Endothelial cell (in vitro differentiated cells): ENCODE results near the gene CC2D2B. TPM values are rescaled to one million over a fixed set of nuclear protein-coding genes. Genes with fewer than 3 reads are reported as not detected.
A peak's percentile ranks its signal among the peaks of the same experiment; 100 is the strongest.

Experiments used
- DNase-seq: peaks from one replicate; pipeline ENCODE4 v3.0.0; 2021; ENCODE audit warnings: low spot score
- H3K27ac Mint-ChIP-seq: one replicate; pipeline ENCODE4 v1.8.0; 2021; ENCODE audit warnings: mixed read lengths, inconsistent platforms; ENCODE audit not compliant: unreplicated experiment
- H3K27me3 Mint-ChIP-seq: one replicate; pipeline ENCODE4 v1.8.0; 2021; ENCODE audit warnings: mild to moderate bottlenecking, moderate library complexity, mixed read lengths, inconsistent platforms; ENCODE audit not compliant: unreplicated experiment
- H3K36me3 Mint-ChIP-seq: one replicate; pipeline ENCODE4 v1.8.0; 2021; ENCODE audit warnings: mild to moderate bottlenecking, low read depth, mixed read lengths, inconsistent platforms; ENCODE audit not compliant: unreplicated experiment
- H3K4me1 Mint-ChIP-seq: one replicate; pipeline ENCODE4 v1.8.0; 2021; ENCODE audit warnings: mild to moderate bottlenecking, mixed read lengths, inconsistent platforms; ENCODE audit not compliant: unreplicated experiment
- H3K4me3 Mint-ChIP-seq: one replicate; pipeline ENCODE4 v1.8.0; 2021; ENCODE audit warnings: mild to moderate bottlenecking, mixed read lengths, inconsistent platforms; ENCODE audit not compliant: unreplicated experiment
- H3K9me3 Mint-ChIP-seq: one replicate; pipeline ENCODE4 v1.8.0; 2021; ENCODE audit warnings: mixed read lengths, inconsistent platforms; ENCODE audit not compliant: unreplicated experiment
- CTCF ChIP-seq: fragments of 200-600 bp; sonication (generic); IDR thresholded peaks from one replicate; pipeline ENCODE4 v1.5.0; 2021; ENCODE audit warnings: antibody characterized with exemption; ENCODE audit not compliant: unreplicated experiment
- total RNA-seq: library from RNA; stranded (reverse); fragmentation: NEBNext Ultra II Directional; extraction: Animal tissue kit (Norgen Biotek cat#: 25700); gene quantifications from one replicate; pipeline ENCODE4 v1.2.1, GENCODE V29; 2021; ENCODE audit not compliant: unreplicated experiment

CC2D2B gene
- total RNA-seq, 1 donor from 2014 or later = 2.1 TPM

GRCh38 chr10:95865814-95866466, 41.8 kb upstream of the CC2D2B start:
- no peak for DNase-seq
- Mint-ChIP-seq H3K27ac (no peak overlapping the region), H3K4me3 (no peak overlapping the region), H3K27me3 (peaks cover 3% of the 10 kb centered on the region), H3K36me3 (peaks cover 18% of the 10 kb centered on the region), H3K4me1 (peaks cover 18% of the 10 kb centered on the region), H3K9me3 (no peaks in the 10 kb centered on the region)
- no peak for TF ChIP-seq CTCF

- TF ChIP-seq CTCF = no peak
- H3K4me1 Mint-ChIP-seq = peaks cover 18% of the 10 kb centered on the region
- H3K36me3 Mint-ChIP-seq = peaks cover 12% of the 10 kb centered on the region
- H3K9me3 Mint-ChIP-seq = no peaks in the 10 kb centered on the region
- no peak overlapping the region for H3K4me3 Mint-ChIP-seq
- no peak for DNase-seq
- H3K27ac Mint-ChIP-seq = no peak overlapping the region
- H3K27me3 Mint-ChIP-seq = peaks cover 3% of the 10 kb centered on the region
These were observed 41.3 kb upstream of the CC2D2B start for GRCh38 chr10:95866467-95866842.

GRCh38 chr10:95867866-95868265, 39.9 kb upstream of the CC2D2B start:
- Mint-ChIP-seq H3K36me3 (peaks cover 24% of the 10 kb centered on the region), H3K4me3 (no peak overlapping the region), H3K9me3 (no peaks in the 10 kb centered on the region), H3K27me3 (no peaks in the 10 kb centered on the region), H3K4me1 (peaks cover 18% of the 10 kb centered on the region), H3K27ac (no peak overlapping the region)
- DNase-seq = no peak
- no peak for TF ChIP-seq CTCF

- H3K9me3 Mint-ChIP-seq = peaks cover 5% of the 10 kb centered on the region
These were observed 35.5 kb upstream of the CC2D2B start for GRCh38 chr10:95872158-95872711.

More at GRCh38 chr10:95872158-95872711, 35.5 kb upstream of the CC2D2B start:
- Mint-ChIP-seq H3K4me3 (peak overlapping the region; percentile 15), H3K27me3 (peaks cover 2% of the 10 kb centered on the region), H3K36me3 (peaks cover 45% of the 10 kb centered on the region), H3K4me1 (no peaks in the 10 kb centered on the region), H3K27ac (no peak overlapping the region)
- no peak for DNase-seq
- TF ChIP-seq CTCF = no peak
